HL-60 (cell line): ENCODE measurements around the gene POLK.

ENCODE experiments used
- DNase-seq, 2 experiments: peaks; one replicate each; pipeline ENCODE4 v3.0.0-alpha.2; 2010 to 2020; ENCODE audit warnings: low read depth in 1 of 2, low spot score in 1 of 2
- H3K27ac ChIP-seq: fragments of 250-450 bp; sonication (Bioruptor Pico); replicated peaks from 2 replicates; pipeline ENCODE4 v1.5.1; 2020; ENCODE audit warnings: mild to moderate bottlenecking, moderate library complexity
- H3K27me3 ChIP-seq: fragments of 250-450 bp; sonication (Bioruptor Pico); 2 replicates; pipeline ENCODE4 v1.5.1; 2021; ENCODE audit warnings: mild to moderate bottlenecking, moderate library complexity; ENCODE audit not compliant: insufficient read depth, poor library complexity, severe bottlenecking
- H3K4me3 ChIP-seq: replicated peaks from 2 replicates; pipeline ENCODE4 v1.5.1; 2011; ENCODE audit warnings: mild to moderate bottlenecking, control low read depth, low read length; ENCODE audit not compliant: insufficient read depth
- CTCF ChIP-seq: IDR thresholded peaks from one replicate; pipeline ENCODE4 v1.5.1; 2011; ENCODE audit warnings: low read length, control low read depth, inconsistent platforms; ENCODE audit not compliant: insufficient read depth
- GABPA ChIP-seq: IDR thresholded peaks from 2 replicates; pipeline ENCODE4 v1.6.1; 2012; ENCODE audit warnings: low read depth
- POLR2AphosphoS5 ChIP-seq: IDR thresholded peaks from 2 replicates; pipeline ENCODE4 v1.6.1; 2012; ENCODE audit warnings: low read depth
- REST ChIP-seq: IDR thresholded peaks from 2 replicates; pipeline ENCODE4 v1.6.1; 2012; ENCODE audit warnings: low read depth; ENCODE audit not compliant: insufficient replicate concordance
- SPI1 ChIP-seq: IDR thresholded peaks from 2 replicates; pipeline ENCODE4 v1.6.1; 2012; ENCODE audit warnings: low read depth, mild to moderate bottlenecking, borderline replicate concordance

POLK gene

GRCh38 chr5:75617736-75618352 lies 106.2 kb downstream of the POLK start:
- H3K4me3 ChIP-seq: no peak overlapping the region
- no peak for DNase-seq
- TF ChIP-seq REST (no peak), GABPA (no peak), SPI1 (no peak), POLR2AphosphoS5 (no peak), CTCF (no peak)
- H3K27ac ChIP-seq: no peak overlapping the region
- H3K27me3 ChIP-seq: no peaks in the 10 kb centered on the region

- Histone ChIP-seq H3K27me3 (no peaks in the 10 kb centered on the region), H3K4me3 (no peak overlapping the region), H3K27ac (no peak overlapping the region)
- TF ChIP-seq REST (no peak), CTCF (no peak), POLR2AphosphoS5 (no peak), SPI1 (no peak), GABPA (no peak)
- DNase-seq: no peak
Observed at GRCh38 chr5:75620184-75620959, 108.7 kb downstream of the POLK start.

- Histone ChIP-seq H3K27ac (no peak overlapping the region), H3K27me3 (no peaks in the 10 kb centered on the region), H3K4me3 (no peak overlapping the region)
- no peak for DNase-seq
- no peak for TF ChIP-seq CTCF
- no peak for TF ChIP-seq GABPA
- no peak for TF ChIP-seq SPI1
- no peak for TF ChIP-seq POLR2AphosphoS5
- TF ChIP-seq REST: no peak
Observed at GRCh38 chr5:75622564-75622963, 110.9 kb downstream of the POLK start.
